Spleen (tissue), 11 donors: ENCODE data around the gene OR6A2. TPM values are rescaled to one million over a fixed set of nuclear protein-coding genes. Genes with fewer than 3 reads are reported as not detected.

Experiments used
- DNase-seq: peaks from one replicate; pipeline ENCODE4 v3.0.0-alpha.2; 2020
- H3K27ac ChIP-seq, 8 donors: fragments of 200-600 bp; sonication (generic) in 7 of 8; 1 replicate in 4 of 8; 2 replicates in 4 of 8; pipeline versions ENCODE4 v1.5.0 to v1.8.0; 2016 to 2021; ENCODE audit warnings: inconsistent platforms in 4 of 8, mild to moderate bottlenecking in 4 of 8, moderate library complexity in 1 of 8
- H3K27me3 ChIP-seq, 7 donors: fragments of 200-600 bp; sonication (generic) in 6 of 7; replicated peaks in 1 of 7; 1 replicate in 4 of 7; 2 replicates in 3 of 7; pipeline versions ENCODE4 v1.5.0 to v1.8.0; 2016 to 2021; ENCODE audit warnings: inconsistent platforms in 3 of 7, mild to moderate bottlenecking in 1 of 7
- H3K36me3 ChIP-seq, 6 donors: fragments of 200-600 bp; sonication (generic) in 5 of 6; 1 replicate in 4 of 6; 2 replicates in 2 of 6; pipeline versions ENCODE4 v1.5.0 to v1.8.0; 2016 to 2021; ENCODE audit warnings: inconsistent platforms in 2 of 6
- H3K4me1 ChIP-seq, 6 donors: fragments of 200-600 bp; sonication (generic) in 5 of 6; 1 replicate in 3 of 6; 2 replicates in 3 of 6; pipeline versions ENCODE4 v1.5.0 to v1.8.0; 2016 to 2021; ENCODE audit warnings: inconsistent platforms in 3 of 6
- H3K4me3 ChIP-seq, 8 donors: fragments of 200-600 bp; sonication (generic) in 7 of 8; 1 replicate in 4 of 8; 2 replicates in 4 of 8; pipeline versions ENCODE4 v1.5.0 to v1.8.0; 2016 to 2021; ENCODE audit warnings: inconsistent platforms in 4 of 8, mild to moderate bottlenecking in 4 of 8, moderate library complexity in 2 of 8
- H3K9me3 ChIP-seq, 8 donors: fragments of 200-600 bp; sonication (generic) in 7 of 8; 1 replicate in 4 of 8; 2 replicates in 4 of 8; pipeline versions ENCODE4 v1.5.0 to v1.8.0; 2016 to 2021; ENCODE audit warnings: inconsistent platforms in 4 of 8
- POLR2A ChIP-seq, 3 donors: fragments of 450-650 bp; IDR thresholded peaks; one replicate each; pipeline ENCODE4 v1.5.1; 2017; ENCODE audit warnings: antibody characterized with exemption in 3 of 3, mild to moderate bottlenecking in 1 of 3
- POLR2AphosphoS5 ChIP-seq, 3 donors: sonication (generic); formaldehyde crosslinking; IDR thresholded peaks; one replicate each; pipeline ENCODE4 v1.5.1; 2017; ENCODE audit warnings: antibody characterized with exemption in 3 of 3
- WGBS, 5 donors: extraction: QIAGEN DNeasy Blood & Tissue Kit in 3 of 5; methylation state at CpG; one replicate each; pipeline versions ENCODE4 v1.1.5 to v1.1.7; 2013 to 2018; 5-methylcytosine and 5-hydroxymethylcytosine counted together
- intact Hi-C: fragments of 100-400 bp; cut with DNase I; formaldehyde crosslinking; loops from one replicate; pipeline ENCODE4 v1.15.0; 2023; ENCODE audit warnings: low total_unique reads
- polyA plus RNA-seq, 3 donors: library from polyadenylated mRNA; stranded (reverse); fragments of 200-250 nt; gene quantifications; one replicate each; pipeline ENCODE4 v1.2.1, GENCODE V29; 2013
- total RNA-seq, 7 donors: library from RNA; depleted of rRNA in 3 of 7; stranded (reverse); fragments of >200 nt in 3 of 7; fragmentation: NEBNext Ultra II Directional in 4 of 7; extraction: Animal tissue kit (Norgen Biotek cat#: 25700) in 4 of 7; gene quantifications; one replicate each; pipeline versions ENCODE4 v1.1.0 to v1.2.1, GENCODE V29; 2016 to 2021
- TF ChIP-seq, protein P1 (sequence below), 11 experiments: fragments of 200-600 bp in 7 of 11; fragments of 450-650 bp in 4 of 11; sonication (generic) in 4 of 11; IDR thresholded peaks in 8 of 11; conservative IDR thresholded peaks in 3 of 11; 1 replicate in 7 of 11; 2 replicates in 4 of 11; pipeline versions ENCODE4 v1.4.0 to v1.8.0; 2016 to 2021; ENCODE audit warnings: antibody characterized with exemption in 11 of 11, inconsistent platforms in 4 of 11, mild to moderate bottlenecking in 1 of 11
- donor health status: healthy with polysubstance abuse.
- donor health status: DM: no; HTN: no; CAD: no; lungs with moderate emphysema.
- donor health status: DM: no; HTN: no; CAD: no.
- donor health status: Bipolar disorder and iron deficiency.
- donor health status: healthy.
- donor health status: DM: no; HTN: no; CAD: no.
- donor health status: DM: yes; HTN: yes; CAD: no.

Gene OR6A2
- total and polyA plus RNA-seq, 10 donors = 0.07 to 0.85 (median 0.39) TPM; not detected in 3

DNA sequence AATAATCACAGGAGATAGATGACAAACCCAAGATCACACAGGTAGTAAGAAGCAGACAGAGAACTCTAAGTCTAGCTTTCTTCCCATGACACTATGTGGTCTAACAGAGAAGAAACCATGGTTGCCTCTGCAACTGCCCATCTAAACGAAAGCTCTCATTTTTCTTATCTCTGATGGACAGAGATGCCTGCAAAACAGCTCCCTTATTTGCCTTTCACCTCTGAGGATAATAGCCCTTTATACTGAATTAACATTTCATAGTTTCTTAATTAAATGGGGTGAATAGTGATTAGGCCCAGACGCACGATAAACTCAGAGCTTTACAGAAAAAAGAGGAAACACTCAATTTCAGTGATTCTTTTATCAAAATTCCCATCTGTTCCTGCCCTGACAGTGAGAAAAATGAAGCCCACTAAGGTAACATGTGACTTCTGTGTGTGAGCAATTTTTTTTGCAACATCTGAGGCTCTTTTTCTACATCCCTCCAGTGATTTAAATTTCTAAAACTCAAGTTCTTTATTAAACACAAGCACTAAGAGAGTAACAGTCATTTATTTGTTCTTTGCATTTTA lies 52.3 kb downstream of the OR6A2 start:
- no peak for TF ChIP-seq POLR2AphosphoS5 (IDR thresholded peaks at IDR 0.05)
- TF ChIP-seq, protein P1, sequence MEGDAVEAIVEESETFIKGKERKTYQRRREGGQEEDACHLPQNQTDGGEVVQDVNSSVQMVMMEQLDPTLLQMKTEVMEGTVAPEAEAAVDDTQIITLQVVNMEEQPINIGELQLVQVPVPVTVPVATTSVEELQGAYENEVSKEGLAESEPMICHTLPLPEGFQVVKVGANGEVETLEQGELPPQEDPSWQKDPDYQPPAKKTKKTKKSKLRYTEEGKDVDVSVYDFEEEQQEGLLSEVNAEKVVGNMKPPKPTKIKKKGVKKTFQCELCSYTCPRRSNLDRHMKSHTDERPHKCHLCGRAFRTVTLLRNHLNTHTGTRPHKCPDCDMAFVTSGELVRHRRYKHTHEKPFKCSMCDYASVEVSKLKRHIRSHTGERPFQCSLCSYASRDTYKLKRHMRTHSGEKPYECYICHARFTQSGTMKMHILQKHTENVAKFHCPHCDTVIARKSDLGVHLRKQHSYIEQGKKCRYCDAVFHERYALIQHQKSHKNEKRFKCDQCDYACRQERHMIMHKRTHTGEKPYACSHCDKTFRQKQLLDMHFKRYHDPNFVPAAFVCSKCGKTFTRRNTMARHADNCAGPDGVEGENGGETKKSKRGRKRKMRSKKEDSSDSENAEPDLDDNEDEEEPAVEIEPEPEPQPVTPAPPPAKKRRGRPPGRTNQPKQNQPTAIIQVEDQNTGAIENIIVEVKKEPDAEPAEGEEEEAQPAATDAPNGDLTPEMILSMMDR (IDR thresholded peaks at IDR 0.05 in 8 of 11, conservative IDR thresholded peaks at IDR 0.05 in 3 of 11) = no peak
- no peak for TF ChIP-seq POLR2A (IDR thresholded peaks at IDR 0.05)
- Histone ChIP-seq H3K27me3 (no peaks in the 10 kb centered on the region), H3K9me3 (no peaks in the 10 kb centered on the region), H3K4me1 (peaks cover 21 to 69% (median 46%) of the 10 kb centered on the region in 6 donors), H3K27ac (peak overlapping the region; percentile 81 to 96 (median 92)), H3K4me3 (peak overlapping the region in 1 of 8 donors; percentile 71), H3K36me3 (no peaks in the 10 kb centered on the region)
- DNase-seq = no peak
- intact Hi-C loops = no loop called here
- WGBS, 5 donors = 19 to 42% (median 36%) methylated on average over 3 of the region's 3 CpGs

DNA sequence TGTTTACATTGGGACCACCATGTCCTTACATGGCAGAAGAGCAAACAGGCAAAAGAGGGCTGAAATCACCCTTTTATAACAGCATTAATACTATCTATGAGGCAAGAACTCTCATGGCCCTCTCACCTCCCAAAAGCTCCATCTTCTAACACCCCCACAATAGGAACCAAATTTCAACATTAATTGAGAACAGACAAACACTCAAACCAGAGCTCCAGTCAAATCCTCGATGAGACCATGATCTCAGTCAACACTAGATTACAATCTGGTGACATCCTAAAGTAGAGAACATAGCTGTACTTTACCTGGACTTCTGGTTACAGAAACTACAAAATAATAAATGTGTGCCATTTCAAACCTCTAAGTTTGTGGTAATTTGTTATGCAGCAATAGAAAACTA lies 52.9 kb downstream of the OR6A2 start:
- 17 to 37% (median 28%) methylated on average over 1 of the region's 1 CpG for WGBS, 5 donors
- no peaks in the 10 kb centered on the region for H3K9me3 ChIP-seq
- H3K36me3 ChIP-seq = no peaks in the 10 kb centered on the region
- intact Hi-C loops = no loop called here
- TF ChIP-seq POLR2A (IDR thresholded peaks at IDR 0.05) (no peak), POLR2AphosphoS5 (IDR thresholded peaks at IDR 0.05) (no peak)
- TF ChIP-seq, protein P1 (IDR thresholded peaks at IDR 0.05 in 8 of 11, conservative IDR thresholded peaks at IDR 0.05 in 3 of 11) = no peak
- DNase-seq = no peak
- H3K4me3 ChIP-seq = peak overlapping the region in 7 of 8 donors; percentile 19 to 71 (median 44)
- H3K4me1 ChIP-seq = peaks cover 25 to 75% (median 52%) of the 10 kb centered on the region in 6 donors
- H3K27ac ChIP-seq = peak overlapping the region; percentile 81 to 96 (median 92)
- H3K27me3 ChIP-seq = no peaks in the 10 kb centered on the region

DNA sequence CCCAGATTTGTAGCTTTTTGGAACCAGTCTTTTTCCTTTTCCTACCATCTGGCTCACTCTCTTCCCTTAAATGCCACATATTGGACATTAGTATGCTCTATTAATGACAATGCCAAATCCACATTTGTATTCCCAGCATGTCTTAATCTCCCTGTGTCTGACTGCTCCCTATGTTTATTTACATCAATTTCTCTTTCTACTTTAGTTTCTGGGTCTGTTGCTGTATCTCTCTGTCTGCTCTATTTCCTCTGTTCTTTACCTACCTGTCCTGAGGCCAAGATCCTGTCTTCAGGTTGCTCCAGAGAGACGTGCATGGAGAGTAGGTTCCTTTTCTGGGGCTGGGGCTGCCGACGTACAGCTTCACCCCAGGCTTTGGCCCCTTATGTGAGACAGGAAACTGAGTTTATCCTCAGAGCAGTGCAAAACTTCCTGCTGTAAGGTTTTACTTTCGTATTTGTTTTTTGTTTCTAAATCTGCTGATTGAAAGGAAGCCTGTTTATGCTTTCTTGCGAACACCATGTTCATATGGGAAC lies 53.3 kb downstream of the OR6A2 start:
- no peaks in the 10 kb centered on the region for H3K27me3 ChIP-seq
- WGBS, 5 donors = 1 to 5% (median 1%) methylated on average over 5 of the region's 5 CpGs
- peaks cover 29 to 80% (median 56%) of the 10 kb centered on the region in 6 donors for H3K4me1 ChIP-seq
- DNase-seq = peak; percentile 82
- peak; percentile 66 to 93 (median 67) for TF ChIP-seq POLR2A (IDR thresholded peaks at IDR 0.05)
- TF ChIP-seq POLR2AphosphoS5 (IDR thresholded peaks at IDR 0.05) = peak in 2 of 3 donors; percentile 75 to 96
- TF ChIP-seq, protein P1 (IDR thresholded peaks at IDR 0.05 in 8 of 11, conservative IDR thresholded peaks at IDR 0.05 in 3 of 11) = no peak
- no peaks in the 10 kb centered on the region for H3K9me3 ChIP-seq
- peak overlapping the region; percentile 81 to 96 (median 92) for H3K27ac ChIP-seq
- intact Hi-C loops = no loop called here
- H3K36me3 ChIP-seq = no peaks in the 10 kb centered on the region
- peak overlapping the region; percentile 19 to 71 (median 42) for H3K4me3 ChIP-seq

DNA sequence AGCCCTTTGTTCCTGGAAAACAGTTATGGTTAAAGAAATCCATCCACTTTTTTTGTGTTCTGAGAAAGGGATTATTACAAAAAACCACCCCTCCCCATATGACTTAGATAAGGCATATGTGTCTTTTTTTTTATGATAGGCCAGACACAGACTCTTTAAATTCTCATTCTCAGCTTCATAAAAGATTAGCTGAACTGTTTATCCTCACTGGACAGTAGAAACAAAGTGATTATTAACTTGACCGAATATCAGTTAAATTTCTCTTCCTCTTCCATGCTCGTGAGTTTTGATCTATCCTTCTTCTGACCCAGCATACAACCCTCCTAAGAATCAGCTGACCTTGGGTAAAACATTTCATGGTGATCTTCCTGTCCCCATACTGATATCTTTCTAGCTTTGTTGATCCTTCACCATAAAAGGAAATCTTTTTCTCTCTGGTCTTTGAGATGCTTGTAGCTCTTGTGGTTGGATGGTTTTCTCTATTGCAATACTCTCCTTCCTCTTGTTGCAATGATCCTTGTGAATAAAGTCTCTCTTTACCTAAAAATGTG lies 53.9 kb downstream of the OR6A2 start:
- Histone ChIP-seq H3K4me1 (peaks cover 35 to 86% (median 62%) of the 10 kb centered on the region in 6 donors), H3K27ac (peak overlapping the region; percentile 81 to 96 (median 92)), H3K9me3 (no peaks in the 10 kb centered on the region), H3K27me3 (no peaks in the 10 kb centered on the region), H3K36me3 (peaks cover 0 to 4% (median 0%) of the 10 kb centered on the region in 6 donors), H3K4me3 (peak overlapping the region; percentile 19 to 71 (median 42))
- WGBS, 5 donors = 1 to 5% (median 2%) methylated on average over 2 of the region's 2 CpGs
- DNase-seq = no peak
- intact Hi-C loops = no loop called here
- TF ChIP-seq POLR2A (IDR thresholded peaks at IDR 0.05) (peak in 1 of 3 donors; percentile 34), POLR2AphosphoS5 (IDR thresholded peaks at IDR 0.05) (no peak)
